ENCODE data around the gene ZSCAN22.

GRCh38 chr19:58307736-58308135, 19.1 kb upstream of the ZSCAN22 start:
- no peak for TF ChIP-seq EZH2 (IDR thresholded peaks at IDR 0.05; ENCODE audit: low read length, unreplicated experiment)
- no peak for TF ChIP-seq CTCF (conservative IDR thresholded peaks at IDR 0.05; ENCODE audit: low read depth, low read length)
- no peak for TF ChIP-seq EZH2phosphoT487 (IDR thresholded peaks at IDR 0.05; ENCODE audit: borderline replicate concordance, low read length)

Data from PC-3 (cell line).